Neural progenitor cell (in vitro differentiated cells): ENCODE results near the gene MED13L. TPM values are rescaled to one million over a fixed set of nuclear protein-coding genes. Genes with fewer than 3 reads are reported as not detected.
A peak's percentile ranks its signal among the peaks of the same experiment; 100 is the strongest.

Source experiments
- DNase-seq: peaks from one replicate; pipeline ENCODE4 v3.0.0-alpha.2; 2016; ENCODE audit warnings: low spot score
- H2AFZ ChIP-seq: fragments of 200-600 bp; sonication (generic); replicated peaks from 2 replicates; pipeline ENCODE4 v1.6.1; 2016; ENCODE audit warnings: antibody characterized with exemption
- H3F3A ChIP-seq: fragments of 200-600 bp; sonication (generic); 2 replicates; pipeline ENCODE4 v1.6.1; 2016; ENCODE audit warnings: antibody characterized with exemption, low read depth
- H3K27ac ChIP-seq: fragments of 200-600 bp; sonication (generic); 2 replicates; pipeline ENCODE4 v1.5.1; 2016; ENCODE audit warnings: mild to moderate bottlenecking
- H3K27me3 ChIP-seq: fragments of 200-600 bp; sonication (generic); 2 replicates; pipeline ENCODE4 v1.6.1; 2016; ENCODE audit warnings: mild to moderate bottlenecking, moderate library complexity
- H3K36me3 ChIP-seq: fragments of 200-600 bp; sonication (generic); 2 replicates; pipeline ENCODE4 v1.5.1; 2016
- H3K4me1 ChIP-seq: fragments of 200-600 bp; sonication (generic); 2 replicates; pipeline ENCODE4 v1.6.1; 2016; ENCODE audit warnings: mixed run types
- H3K4me2 ChIP-seq: fragments of 200-600 bp; sonication (generic); 2 replicates; pipeline ENCODE4 v1.6.1; 2016
- H3K4me3 ChIP-seq: fragments of 200-600 bp; sonication (generic); 2 replicates; pipeline ENCODE4 v1.5.1; 2016
- H3K79me2 ChIP-seq: fragments of 200-600 bp; sonication (generic); 2 replicates; pipeline ENCODE4 v1.6.1; 2016; ENCODE audit warnings: low read depth
- H3K9ac ChIP-seq: fragments of 200-600 bp; sonication (generic); 2 replicates; pipeline ENCODE4 v1.6.1; 2016
- H3K9me3 ChIP-seq: fragments of 200-600 bp; sonication (generic); 2 replicates; pipeline ENCODE4 v1.5.1; 2016; ENCODE audit warnings: low read depth
- H4K20me1 ChIP-seq: fragments of 200-600 bp; sonication (generic); 2 replicates; pipeline ENCODE4 v1.6.1; 2016; ENCODE audit warnings: low read depth
- H3K27ac Mint-ChIP-seq: 3 replicates; pipeline ENCODE4 v1.8.0; 2021; ENCODE audit warnings: mixed read lengths
- H3K27me3 Mint-ChIP-seq: 2 replicates; pipeline ENCODE4 v1.8.0; 2022; ENCODE audit warnings: low read depth, mild to moderate bottlenecking, inconsistent platforms, moderate library complexity, mixed read lengths; ENCODE audit not compliant: insufficient read depth
- H3K36me3 Mint-ChIP-seq: 3 replicates; pipeline ENCODE4 v1.8.0; 2021; ENCODE audit warnings: mixed read lengths
- H3K4me1 Mint-ChIP-seq: 3 replicates; pipeline ENCODE4 v1.8.0; 2021; ENCODE audit warnings: mixed read lengths
- H3K4me3 Mint-ChIP-seq: 3 replicates; pipeline ENCODE4 v1.8.0; 2021; ENCODE audit warnings: mild to moderate bottlenecking, moderate library complexity, mixed read lengths
- H3K9me3 Mint-ChIP-seq: 3 replicates; pipeline ENCODE4 v1.8.0; 2020; ENCODE audit warnings: mixed read lengths
- CTCF ChIP-seq: fragments of 200-600 bp; sonication (generic); IDR thresholded peaks from 2 replicates; pipeline ENCODE4 v1.5.1; 2017; ENCODE audit warnings: antibody characterized with exemption, mild to moderate bottlenecking
- EZH2 ChIP-seq: fragments of 200-600 bp; sonication (generic); IDR thresholded peaks from 2 replicates; pipeline ENCODE4 v1.6.1; 2017; ENCODE audit warnings: antibody characterized with exemption, mild to moderate bottlenecking, moderate library complexity
- EZH2phosphoT487 ChIP-seq: fragments of 200-600 bp; sonication (generic); IDR thresholded peaks from 2 replicates; pipeline ENCODE4 v1.6.1; 2017; ENCODE audit warnings: antibody characterized with exemption
- total RNA-seq: library from RNA; depleted of rRNA; stranded (reverse); fragments of >200 nt; gene quantifications from 2 replicates; pipeline ENCODE4 v1.2.3, GENCODE V29; 2015; ENCODE audit warnings: low replicate concordance

Gene MED13L
- total RNA-seq, 1 donor from 2014 or later, result 149 TPM

- H3K9me3 ChIP-seq, result no peaks in the 10 kb centered on the region
- peaks cover 10% of the 10 kb centered on the region for H3F3A ChIP-seq
- peaks cover 99% of the 10 kb centered on the region for H3K79me2 ChIP-seq
- Mint-ChIP-seq H3K9me3 (no peaks in the 10 kb centered on the region), H3K36me3 (peaks cover 4% of the 10 kb centered on the region), H3K27ac (peak overlapping the region; percentile 34), H3K4me1 (peaks cover 25% of the 10 kb centered on the region), H3K4me3 (no peak overlapping the region), H3K27me3 (no peaks in the 10 kb centered on the region)
- no peak overlapping the region for H2AFZ ChIP-seq
- H3K4me2 ChIP-seq, result peak overlapping the region; percentile 7
- no peaks in the 10 kb centered on the region for H3K36me3 ChIP-seq
- no peak for TF ChIP-seq EZH2
- TF ChIP-seq CTCF, result no peak
- TF ChIP-seq EZH2phosphoT487, result no peak
- H3K4me1 ChIP-seq, result peaks cover 24% of the 10 kb centered on the region
- peak overlapping the region; percentile 64 for H3K27ac ChIP-seq
- no peak overlapping the region for H3K4me3 ChIP-seq
- H3K27me3 ChIP-seq, result no peaks in the 10 kb centered on the region
- no peak for DNase-seq
- peaks cover 83% of the 10 kb centered on the region for H4K20me1 ChIP-seq
- no peak overlapping the region for H3K9ac ChIP-seq
Observed at GRCh38 chr12:116202940-116203339, 74.6 kb downstream of the MED13L start.

- peaks cover 4% of the 10 kb centered on the region for H3K36me3 Mint-ChIP-seq
Observed at GRCh38 chr12:116202433-116202832, 75.1 kb downstream of the MED13L start.

GRCh38 chr12:116201908-116202307 is 75.6 kb downstream of the MED13L start:
- H3K9me3 Mint-ChIP-seq, result no peaks in the 10 kb centered on the region
- Histone ChIP-seq H3K9ac (no peak overlapping the region), H3K4me3 (no peak overlapping the region), H3K4me1 (peaks cover 19% of the 10 kb centered on the region), H3F3A (peaks cover 10% of the 10 kb centered on the region), H3K27ac (no peak overlapping the region), H2AFZ (no peak overlapping the region), H3K36me3 (no peaks in the 10 kb centered on the region), H3K9me3 (no peaks in the 10 kb centered on the region), H4K20me1 (peaks cover 83% of the 10 kb centered on the region), H3K27me3 (no peaks in the 10 kb centered on the region), H3K79me2 (peaks cover 99% of the 10 kb centered on the region), H3K4me2 (no peak overlapping the region)
- H3K27me3 Mint-ChIP-seq, result peaks cover 3% of the 10 kb centered on the region
- no peak for DNase-seq
- H3K27ac Mint-ChIP-seq, result no peak overlapping the region
- no peak for TF ChIP-seq CTCF
- TF ChIP-seq EZH2phosphoT487, result no peak
- TF ChIP-seq EZH2, result no peak
- H3K4me3 Mint-ChIP-seq, result no peak overlapping the region
- peaks cover 29% of the 10 kb centered on the region for H3K4me1 Mint-ChIP-seq
- H3K36me3 Mint-ChIP-seq, result peaks cover 4% of the 10 kb centered on the region

More at GRCh38 chr12:116202433-116202832, 75.1 kb downstream of the MED13L start:
- H3K79me2 ChIP-seq, result peaks cover 99% of the 10 kb centered on the region
- Mint-ChIP-seq H3K4me3 (no peak overlapping the region), H3K27ac (no peak overlapping the region), H3K9me3 (no peaks in the 10 kb centered on the region), H3K27me3 (no peaks in the 10 kb centered on the region), H3K4me1 (peaks cover 25% of the 10 kb centered on the region)
- peaks cover 22% of the 10 kb centered on the region for H3K4me1 ChIP-seq
- H2AFZ ChIP-seq, result no peak overlapping the region
- H3K9ac ChIP-seq, result no peak overlapping the region
- peaks cover 10% of the 10 kb centered on the region for H3F3A ChIP-seq
- no peaks in the 10 kb centered on the region for H3K36me3 ChIP-seq
- peak overlapping the region; percentile 7 for H3K4me2 ChIP-seq
- H3K9me3 ChIP-seq, result no peaks in the 10 kb centered on the region
- peaks cover 83% of the 10 kb centered on the region for H4K20me1 ChIP-seq
- no peak for DNase-seq
- TF ChIP-seq EZH2phosphoT487, result no peak
- no peak for TF ChIP-seq CTCF
- TF ChIP-seq EZH2, result no peak
- H3K27ac ChIP-seq, result peak overlapping the region; percentile 64
- H3K27me3 ChIP-seq, result no peaks in the 10 kb centered on the region
- no peak overlapping the region for H3K4me3 ChIP-seq
